Left ventricle myocardium inferior (tissue), 1 donor: ENCODE measurements around the gene DUOX1. TPM values are rescaled to one million over a fixed set of nuclear protein-coding genes. Genes with fewer than 3 reads are reported as not detected.

Experiments
- DNase-seq: peaks from one replicate; pipeline ENCODE4 v3.0.0-alpha.2; 2020
- H3K27ac ChIP-seq: fragments of 200-600 bp; replicated peaks from 2 replicates; pipeline ENCODE4 v1.8.0; 2021
- H3K27me3 ChIP-seq: fragments of 200-600 bp; 2 replicates; pipeline ENCODE4 v1.8.0; 2021; ENCODE audit warnings: low read depth
- H3K36me3 ChIP-seq: fragments of 200-600 bp; 2 replicates; pipeline ENCODE4 v1.8.0; 2021
- H3K4me1 ChIP-seq: fragments of 200-600 bp; 2 replicates; pipeline ENCODE4 v1.8.0; 2021
- H3K4me3 ChIP-seq: fragments of 200-600 bp; 2 replicates; pipeline ENCODE4 v1.8.0; 2021; ENCODE audit warnings: mild to moderate bottlenecking, moderate library complexity
- H3K9me3 ChIP-seq: fragments of 200-600 bp; replicated peaks from 2 replicates; pipeline ENCODE4 v1.8.0; 2021
- intact Hi-C: fragments of 100-400 bp; cut with micrococcal nuclease; formaldehyde crosslinking; loops from one replicate; pipeline ENCODE4 v1.11.0; 2022
- total RNA-seq: library from RNA; stranded (reverse); fragmentation: NEBNext Ultra II Directional; extraction: Animal tissue kit (Norgen Biotek cat#: 25700); gene quantifications from one replicate; pipeline ENCODE4 v1.2.1, GENCODE V29; 2021
- TF ChIP-seq, protein P1 (sequence below): fragments of 200-600 bp; IDR thresholded peaks from 2 replicates; pipeline ENCODE4 v1.8.0; 2021; ENCODE audit warnings: antibody characterized with exemption, mild to moderate bottlenecking, borderline replicate concordance
- donor health status: DM: no; HTN: yes; CAD: no; lungs with severe emphysema.

The DUOX1 gene
- total RNA-seq, 1 donor from 2014 or later = 0.80 TPM

DNA sequence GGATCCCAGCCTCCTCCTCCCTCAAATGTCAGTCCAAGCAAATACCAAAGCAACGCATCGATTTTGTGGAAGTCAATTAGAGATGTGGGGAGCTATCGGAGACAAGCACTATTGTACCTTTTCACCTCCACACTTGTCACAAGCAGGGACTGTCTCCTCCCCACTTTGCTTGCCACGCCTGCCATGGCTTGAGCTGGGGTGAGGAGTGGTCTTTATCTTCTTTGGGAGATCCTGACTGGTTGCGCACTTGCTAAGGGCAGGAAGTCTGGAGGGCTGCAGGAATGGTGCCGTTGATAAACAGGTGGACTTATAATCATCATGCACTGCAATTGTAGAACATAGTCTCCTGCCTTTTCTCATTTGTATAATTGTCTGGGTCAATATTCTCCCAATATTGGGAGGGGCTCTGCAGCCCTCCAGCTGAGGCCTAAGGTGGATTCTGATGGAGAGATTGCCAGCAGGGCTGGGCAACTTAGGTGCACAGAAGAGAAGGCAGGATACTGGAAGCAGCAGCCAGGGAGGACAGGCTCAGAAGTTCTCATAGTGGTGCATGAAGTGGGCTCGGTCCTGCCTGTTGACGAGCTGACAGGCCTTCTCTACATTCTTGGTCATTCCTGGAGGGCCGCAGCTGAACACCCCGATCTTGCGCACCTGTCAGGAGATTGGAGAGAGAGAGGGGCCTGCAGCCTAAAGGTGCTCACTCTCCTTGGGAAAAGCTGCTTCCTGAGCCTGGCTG lies 36.0 kb upstream of the DUOX1 start:
- Histone ChIP-seq H3K27ac (no peak overlapping the region), H3K9me3 (no peaks in the 10 kb centered on the region), H3K4me1 (peaks cover 1% of the 10 kb centered on the region), H3K27me3 (peaks cover 4% of the 10 kb centered on the region), H3K36me3 (no peaks in the 10 kb centered on the region), H3K4me3 (no peak overlapping the region)
- TF ChIP-seq, protein P1, sequence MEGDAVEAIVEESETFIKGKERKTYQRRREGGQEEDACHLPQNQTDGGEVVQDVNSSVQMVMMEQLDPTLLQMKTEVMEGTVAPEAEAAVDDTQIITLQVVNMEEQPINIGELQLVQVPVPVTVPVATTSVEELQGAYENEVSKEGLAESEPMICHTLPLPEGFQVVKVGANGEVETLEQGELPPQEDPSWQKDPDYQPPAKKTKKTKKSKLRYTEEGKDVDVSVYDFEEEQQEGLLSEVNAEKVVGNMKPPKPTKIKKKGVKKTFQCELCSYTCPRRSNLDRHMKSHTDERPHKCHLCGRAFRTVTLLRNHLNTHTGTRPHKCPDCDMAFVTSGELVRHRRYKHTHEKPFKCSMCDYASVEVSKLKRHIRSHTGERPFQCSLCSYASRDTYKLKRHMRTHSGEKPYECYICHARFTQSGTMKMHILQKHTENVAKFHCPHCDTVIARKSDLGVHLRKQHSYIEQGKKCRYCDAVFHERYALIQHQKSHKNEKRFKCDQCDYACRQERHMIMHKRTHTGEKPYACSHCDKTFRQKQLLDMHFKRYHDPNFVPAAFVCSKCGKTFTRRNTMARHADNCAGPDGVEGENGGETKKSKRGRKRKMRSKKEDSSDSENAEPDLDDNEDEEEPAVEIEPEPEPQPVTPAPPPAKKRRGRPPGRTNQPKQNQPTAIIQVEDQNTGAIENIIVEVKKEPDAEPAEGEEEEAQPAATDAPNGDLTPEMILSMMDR = no peak
- intact Hi-C loops = no loop called here
- DNase-seq = no peak

DNA sequence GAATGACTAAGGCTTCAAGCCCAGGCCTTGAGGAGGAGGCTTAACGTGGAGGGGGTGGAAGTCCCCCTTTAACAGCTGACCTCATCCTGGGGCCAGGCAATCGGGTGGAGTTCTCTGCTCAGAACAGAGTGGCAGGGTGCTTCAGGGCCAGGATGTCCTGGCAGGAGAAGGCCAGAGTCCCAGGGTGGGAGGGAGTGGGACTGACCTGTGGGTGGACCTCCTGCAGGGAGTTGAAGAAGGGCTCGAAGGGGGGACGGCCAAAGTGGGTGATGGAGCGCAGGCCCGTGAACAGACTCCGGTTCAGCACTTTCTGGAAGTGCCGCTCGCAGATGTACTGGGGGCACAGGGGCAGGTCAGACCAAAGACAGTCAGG lies 35.5 kb upstream of the DUOX1 start:
- DNase-seq = no peak
- H3K36me3 ChIP-seq = no peaks in the 10 kb centered on the region
- no peak overlapping the region for H3K27ac ChIP-seq
- no peaks in the 10 kb centered on the region for H3K9me3 ChIP-seq
- H3K4me3 ChIP-seq = no peak overlapping the region
- H3K4me1 ChIP-seq = no peaks in the 10 kb centered on the region
- TF ChIP-seq, protein P1 = no peak
- peaks cover 4% of the 10 kb centered on the region for H3K27me3 ChIP-seq
- intact Hi-C loops = no loop called here

DNA sequence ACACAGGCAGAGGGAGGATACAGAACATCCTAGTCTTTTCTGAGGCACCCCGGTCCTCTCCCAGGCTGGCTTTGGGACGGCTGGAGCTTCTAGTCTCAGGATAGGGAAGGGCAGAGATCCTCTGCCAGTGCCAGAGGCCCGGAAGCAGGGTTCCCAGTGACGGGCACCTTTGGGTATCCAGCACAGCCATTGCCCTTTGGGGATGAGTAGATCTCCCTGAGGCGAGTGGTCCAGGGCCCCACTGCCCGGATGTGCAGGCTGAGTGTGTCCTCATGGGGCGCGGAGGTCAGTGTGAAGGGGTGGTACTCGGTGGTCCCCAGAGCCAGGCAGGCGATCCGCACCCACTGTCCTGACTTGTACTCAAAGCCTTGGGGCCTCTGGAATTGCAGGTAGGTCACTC lies 34.1 kb upstream of the DUOX1 start:
- DNase-seq = no peak
- Histone ChIP-seq H3K9me3 (no peaks in the 10 kb centered on the region), H3K4me3 (no peak overlapping the region), H3K4me1 (no peaks in the 10 kb centered on the region), H3K36me3 (no peaks in the 10 kb centered on the region), H3K27me3 (peaks cover 4% of the 10 kb centered on the region), H3K27ac (no peak overlapping the region)
- TF ChIP-seq, protein P1 = no peak
- intact Hi-C loops = no loop called here

- Histone ChIP-seq H3K4me3 (no peak overlapping the region), H3K36me3 (no peaks in the 10 kb centered on the region), H3K4me1 (no peaks in the 10 kb centered on the region), H3K27ac (no peak overlapping the region), H3K27me3 (no peaks in the 10 kb centered on the region), H3K9me3 (no peaks in the 10 kb centered on the region)
- intact Hi-C loops = no loop called here
- DNase-seq = no peak
- TF ChIP-seq, protein P1 = no peak
Measured at GRCh38 chr15:45097466-45097865, 32.3 kb upstream of the DUOX1 start.

- Histone ChIP-seq H3K27ac (no peak overlapping the region), H3K27me3 (no peaks in the 10 kb centered on the region), H3K36me3 (no peaks in the 10 kb centered on the region), H3K9me3 (no peaks in the 10 kb centered on the region), H3K4me1 (no peaks in the 10 kb centered on the region), H3K4me3 (no peak overlapping the region)
- no peak for DNase-seq
- intact Hi-C loops = no loop called here
- TF ChIP-seq, protein P1 = no peak
Measured at GRCh38 chr15:45099549-45100165, 30.1 kb upstream of the DUOX1 start.
